Lung (tissue), 12 donors: ENCODE measurements around the gene RSF1. TPM values are rescaled to one million over a fixed set of nuclear protein-coding genes. Genes with fewer than 3 reads are reported as not detected.

ENCODE experiments used
- ATAC-seq: fragments of 200-7000 bp; cut with Tn5 transposase; one replicate; pipeline ENCODE4 v1.9.1; 2020; ENCODE audit warnings: moderate number of reproducible peaks; ENCODE audit not compliant: insufficient read depth, low FRiP score
- DNase-seq, 3 donors: peaks; one replicate each; pipeline ENCODE4 v3.0.0-alpha.2; 2013 to 2017
- H3K27ac ChIP-seq, 2 donors: one replicate each; pipeline ENCODE4 v1.5.1; 2013; ENCODE audit warnings: mild to moderate bottlenecking in 2 of 2, moderate library complexity in 2 of 2, control low read depth in 1 of 2, inconsistent platforms in 1 of 2, low read depth in 1 of 2, low read length in 1 of 2
- H3K27me3 ChIP-seq, 3 donors: one replicate each; pipeline ENCODE4 v1.5.1; 2013; ENCODE audit warnings: low read length in 2 of 3; ENCODE audit not compliant: control insufficient read depth in 3 of 3, insufficient read depth in 3 of 3
- H3K36me3 ChIP-seq, 4 donors: one replicate each; pipeline ENCODE4 v1.5.1; 2013; ENCODE audit warnings: low read length in 4 of 4, mild to moderate bottlenecking in 1 of 4, moderate library complexity in 1 of 4; ENCODE audit not compliant: control insufficient read depth in 4 of 4, insufficient read depth in 4 of 4
- H3K4me1 ChIP-seq, 5 donors: one replicate each; pipeline ENCODE4 v1.5.1; 2013; ENCODE audit warnings: low read length in 5 of 5, mild to moderate bottlenecking in 2 of 5, moderate library complexity in 1 of 5; ENCODE audit not compliant: control insufficient read depth in 5 of 5, insufficient read depth in 5 of 5
- H3K4me3 ChIP-seq: one replicate; pipeline ENCODE4 v1.5.1; 2013; ENCODE audit warnings: mild to moderate bottlenecking, control low read depth, moderate library complexity
- H3K9ac ChIP-seq, 2 donors: one replicate each; pipeline ENCODE4 v1.5.1; 2013; ENCODE audit warnings: low read length in 2 of 2, control low read depth in 1 of 2; ENCODE audit not compliant: insufficient read depth in 1 of 2
- H3K9me3 ChIP-seq, 4 donors: one replicate each; pipeline ENCODE4 v1.5.1; 2013; ENCODE audit warnings: low read length in 3 of 4, mild to moderate bottlenecking in 1 of 4, moderate library complexity in 1 of 4; ENCODE audit not compliant: control insufficient read depth in 4 of 4, insufficient read depth in 3 of 4
- CTCF ChIP-seq: IDR thresholded peaks from 2 replicates; pipeline ENCODE4 v1.5.1; 2012; ENCODE audit warnings: mild to moderate bottlenecking; ENCODE audit errors: control extremely low read depth, extremely low read depth
- WGBS, 2 donors: extraction: QIAGEN DNeasy Blood & Tissue Kit; methylation state at CpG; one replicate each; pipeline ENCODE4 v1.1.7; 2013; 5-methylcytosine and 5-hydroxymethylcytosine counted together
- polyA plus RNA-seq, 2 donors: library from polyadenylated mRNA; stranded (reverse); fragments of 200-250 nt; gene quantifications; one replicate each; pipeline ENCODE4 v1.2.1, GENCODE V29; 2013
- total RNA-seq, 2 donors: library from RNA; depleted of rRNA in 1 of 2; stranded (reverse); fragments of >200 nt in 1 of 2; gene quantifications; one replicate each; pipeline ENCODE4 v1.2.1, GENCODE V29; 2014 to 2021
- donor health status: control.
- donor health status: control.
- donor health status: Bipolar disorder and iron deficiency.
- donor health status: healthy.
- donor health status: DM: yes; HTN: yes; CAD: no.

The RSF1 gene
- total and polyA plus RNA-seq, 4 donors: 9.8 to 110 (median 29.2) TPM

- H3K9me3 ChIP-seq: no peaks in the 10 kb centered on the region
- H3K27ac ChIP-seq: peak overlapping the region; percentile 69 to 81
- peaks cover 3 to 30% (median 6%) of the 10 kb centered on the region in 5 donors for H3K4me1 ChIP-seq
- H3K36me3 ChIP-seq: peaks cover 0 to 1% (median 0%) of the 10 kb centered on the region in 4 donors
- TF ChIP-seq CTCF: no peak
- no peaks in the 10 kb centered on the region for H3K27me3 ChIP-seq
- 0% methylated on average over 16 of the region's 16 CpGs for WGBS, 2 donors
- no peak for ATAC-seq
- H3K4me3 ChIP-seq: peak overlapping the region; percentile 55
- DNase-seq: peak; percentile 49 to 74 (median 60)
- peak overlapping the region; percentile 81 to 99 for H3K9ac ChIP-seq
Measured at GRCh38 chr11:77821349-77821851, 878 bp upstream of the RSF1 start.

- H3K4me1 ChIP-seq: peaks cover 3 to 30% (median 9%) of the 10 kb centered on the region in 5 donors
Measured at GRCh38 chr11:77819921-77820564, 479 bp downstream of the RSF1 start.

GRCh38 chr11:77819411-77819920, 1.1 kb downstream of the RSF1 start:
- WGBS, 2 donors: 0% methylated on average over 19 of the region's 19 CpGs
- Histone ChIP-seq H3K9ac (peak overlapping the region in 1 of 2 donors; percentile 85), H3K36me3 (no peaks in the 10 kb centered on the region), H3K4me1 (peaks cover 3 to 30% (median 9%) of the 10 kb centered on the region in 5 donors), H3K4me3 (peak overlapping the region; percentile 97), H3K27ac (peak overlapping the region; percentile 90 to 94), H3K27me3 (no peaks in the 10 kb centered on the region), H3K9me3 (no peaks in the 10 kb centered on the region)
- peak; percentile 60 for ATAC-seq
- DNase-seq: peak; percentile 86 to 93 (median 89)
- no peak for TF ChIP-seq CTCF

More at GRCh38 chr11:77819921-77820564, 479 bp downstream of the RSF1 start:
- Histone ChIP-seq H3K9me3 (no peaks in the 10 kb centered on the region), H3K9ac (peak overlapping the region; percentile 32 to 85), H3K27ac (peak overlapping the region; percentile 90 to 94), H3K27me3 (no peaks in the 10 kb centered on the region), H3K4me3 (peak overlapping the region; percentile 97), H3K36me3 (no peaks in the 10 kb centered on the region)
- 0% methylated on average over 44 to 55 of the region's 55 CpGs for WGBS, 2 donors
- DNase-seq (peak; percentile 62 to 74 (median 66)), ATAC-seq (peak; percentile 20)
- no peak for TF ChIP-seq CTCF
